ENCODE results near the gene PCDHGA1.
A peak's percentile ranks its signal among the peaks of the same experiment; 100 is the strongest.
"Not testable (repeated sequence)": the region's sequence is repeated elsewhere in the genome, so short reads cannot be mapped to it uniquely, and the experiment has no call there.

PCDHGA1 gene

DNA sequence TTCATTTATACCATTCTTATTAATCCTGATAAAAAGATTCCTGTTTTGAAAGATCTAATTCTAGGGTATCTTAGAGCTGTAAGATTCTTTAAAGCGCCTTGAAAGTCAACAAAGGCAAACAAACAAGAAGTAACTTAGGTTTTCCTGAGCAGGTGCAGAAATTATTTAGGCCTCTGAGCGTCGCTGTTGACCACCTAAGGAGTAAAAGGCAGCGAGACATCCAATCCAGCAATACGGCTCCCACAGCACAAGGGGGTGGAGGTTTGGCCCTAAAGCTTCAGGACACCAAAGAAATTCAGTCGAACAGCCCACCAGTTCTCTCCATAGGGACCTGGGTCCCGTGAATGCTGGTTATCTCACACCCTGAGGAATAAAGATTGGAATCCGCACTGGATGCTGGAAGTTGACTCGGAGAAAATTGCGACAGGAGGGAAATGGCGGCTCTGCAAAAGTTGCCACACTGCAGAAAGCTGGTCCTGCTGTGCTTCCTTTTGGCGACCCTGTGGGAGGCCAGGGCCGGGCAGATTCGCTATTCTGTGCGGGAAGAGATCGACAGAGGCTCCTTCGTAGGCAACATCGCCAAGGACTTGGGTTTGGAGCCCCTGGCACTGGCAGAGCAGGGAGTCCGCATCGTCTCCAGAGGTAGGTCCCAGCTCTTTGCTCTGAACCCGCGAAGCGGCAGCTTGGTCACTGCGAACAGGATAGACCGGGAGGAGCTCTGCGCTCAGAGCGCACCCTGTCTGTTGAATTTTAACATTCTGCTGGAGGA, 8.4 kb downstream of the PCDHGA1 start, which contains the start of gene PCDHGA2:
PCDHGA2 (plus strand) TSS at position 223 of the 769 bp plus-strand sequence.
- Histone ChIP-seq H3K4me2 (ENCODE audit: low read length) (peak within 1 kb of the TSS; percentile 27; the same call in 1 of the 2 replicates), H3K27ac (ENCODE audit: low read depth, low read length) (no peak within 1 kb of the TSS), H3K4me1 (ENCODE audit: control insufficient read depth, low read length) (peaks cover 12% of the 10 kb centered on the region)

DNA sequence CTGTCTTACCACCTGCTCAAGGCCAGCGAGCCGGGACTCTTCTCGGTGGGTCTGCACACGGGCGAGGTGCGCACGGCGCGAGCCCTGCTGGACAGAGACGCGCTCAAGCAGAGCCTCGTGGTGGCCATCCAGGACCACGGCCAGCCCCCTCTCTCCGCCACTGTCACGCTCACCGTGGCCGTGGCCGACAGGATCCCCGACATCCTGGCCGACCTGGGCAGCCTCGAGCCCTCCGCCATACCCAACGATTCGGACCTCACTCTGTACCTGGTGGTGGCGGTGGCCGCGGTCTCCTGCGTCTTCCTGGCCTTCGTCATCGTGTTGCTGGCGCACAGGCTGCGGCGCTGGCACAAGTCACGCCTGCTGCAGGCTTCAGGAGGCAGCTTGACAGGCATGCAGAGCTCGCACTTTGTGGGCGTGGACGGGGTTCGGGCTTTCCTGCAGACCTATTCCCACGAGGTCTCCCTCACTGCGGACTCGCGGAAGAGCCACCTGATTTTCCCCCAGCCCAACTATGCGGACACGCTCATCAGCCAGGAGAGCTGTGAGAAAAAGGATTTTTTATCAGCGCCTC, 10.6 kb downstream of the PCDHGA1 start:
- H3K4me3 ChIP-seq (ENCODE audit: low read length); H3K4me1 ChIP-seq (ENCODE audit: control insufficient read depth, low read length); H3K79me2 ChIP-seq (ENCODE audit: control insufficient read depth, low read length); H3K27me3 ChIP-seq (ENCODE audit: control insufficient read depth, low read length); H3K27ac ChIP-seq (ENCODE audit: low read depth, low read length); H3K36me3 ChIP-seq (ENCODE audit: control insufficient read depth, low read length); H3K4me2 ChIP-seq (ENCODE audit: low read length); H3F3A ChIP-seq (ENCODE audit: control insufficient read depth, insufficient read depth); H3K9me2 ChIP-seq (replicated peaks; ENCODE audit: control insufficient read depth, low read length); H4K20me1 ChIP-seq (ENCODE audit: control insufficient read depth, insufficient read depth, low read depth, low read length): not testable (repeated sequence)
- peaks cover 23% of the 10 kb centered on the region; the same call in 1 of the 2 replicates for H3K9me3 ChIP-seq (ENCODE audit: control insufficient read depth, insufficient read depth, low read length)

More for the DNA sequence above, 8.4 kb downstream of the PCDHGA1 start, which contains the start of gene PCDHGA2:
- Histone ChIP-seq H3K4me3 (ENCODE audit: low read length) (peak within 1 kb of the TSS; percentile 18; the same call in 1 of the 2 replicates), H3K9me2 (replicated peaks; ENCODE audit: control insufficient read depth, low read length) (no peaks in the 10 kb centered on the region), H3F3A (ENCODE audit: control insufficient read depth, insufficient read depth) (no peaks in the 10 kb centered on the region), H3K36me3 (ENCODE audit: control insufficient read depth, low read length) (no peaks in the 10 kb centered on the region), H3K79me2 (ENCODE audit: control insufficient read depth, low read length) (no peaks in the 10 kb centered on the region), H3K9me3 (ENCODE audit: control insufficient read depth, insufficient read depth, low read length) (peaks cover 20% of the 10 kb centered on the region; the same call in 1 of the 2 replicates), H4K20me1 (ENCODE audit: control insufficient read depth, insufficient read depth, low read depth, low read length) (no peaks in the 10 kb centered on the region), H3K27me3 (ENCODE audit: control insufficient read depth, low read length) (no peaks in the 10 kb centered on the region)
- TF ChIP-seq, protein P1, sequence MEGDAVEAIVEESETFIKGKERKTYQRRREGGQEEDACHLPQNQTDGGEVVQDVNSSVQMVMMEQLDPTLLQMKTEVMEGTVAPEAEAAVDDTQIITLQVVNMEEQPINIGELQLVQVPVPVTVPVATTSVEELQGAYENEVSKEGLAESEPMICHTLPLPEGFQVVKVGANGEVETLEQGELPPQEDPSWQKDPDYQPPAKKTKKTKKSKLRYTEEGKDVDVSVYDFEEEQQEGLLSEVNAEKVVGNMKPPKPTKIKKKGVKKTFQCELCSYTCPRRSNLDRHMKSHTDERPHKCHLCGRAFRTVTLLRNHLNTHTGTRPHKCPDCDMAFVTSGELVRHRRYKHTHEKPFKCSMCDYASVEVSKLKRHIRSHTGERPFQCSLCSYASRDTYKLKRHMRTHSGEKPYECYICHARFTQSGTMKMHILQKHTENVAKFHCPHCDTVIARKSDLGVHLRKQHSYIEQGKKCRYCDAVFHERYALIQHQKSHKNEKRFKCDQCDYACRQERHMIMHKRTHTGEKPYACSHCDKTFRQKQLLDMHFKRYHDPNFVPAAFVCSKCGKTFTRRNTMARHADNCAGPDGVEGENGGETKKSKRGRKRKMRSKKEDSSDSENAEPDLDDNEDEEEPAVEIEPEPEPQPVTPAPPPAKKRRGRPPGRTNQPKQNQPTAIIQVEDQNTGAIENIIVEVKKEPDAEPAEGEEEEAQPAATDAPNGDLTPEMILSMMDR (IDR thresholded peaks at IDR 0.05; ENCODE audit: low read depth, low read length, poor library complexity, severe bottlenecking): peak; percentile 61
- no peak for TF ChIP-seq EZH2phosphoT487 (IDR thresholded peaks at IDR 0.05; ENCODE audit: borderline replicate concordance, low read length)

DNA sequence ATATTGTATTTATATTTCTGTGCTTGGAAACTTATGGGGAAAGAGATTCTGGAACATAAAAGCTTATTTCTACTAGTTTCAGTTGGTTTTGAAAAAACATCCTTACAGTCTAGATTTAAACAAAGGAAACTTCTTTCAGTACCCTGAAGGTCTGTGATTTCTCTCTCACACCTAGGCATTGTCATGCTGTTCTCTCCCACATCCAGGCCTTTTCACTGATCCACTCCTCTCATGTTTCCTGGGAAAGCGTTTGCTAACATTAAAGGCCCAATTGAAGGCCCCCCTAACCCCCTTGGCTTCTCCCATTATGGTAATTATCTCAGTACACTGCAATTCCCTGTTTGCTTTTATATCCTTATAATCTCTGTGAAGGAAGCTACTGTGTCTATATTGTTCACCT, 12.5 kb downstream of the PCDHGA1 start:
- Histone ChIP-seq H3F3A (ENCODE audit: control insufficient read depth, insufficient read depth) (no peaks in the 10 kb centered on the region), H3K9me3 (ENCODE audit: control insufficient read depth, insufficient read depth, low read length) (peaks cover 23% of the 10 kb centered on the region; the same call in 1 of the 2 replicates), H3K27me3 (ENCODE audit: control insufficient read depth, low read length) (no peaks in the 10 kb centered on the region), H3K36me3 (ENCODE audit: control insufficient read depth, low read length) (no peaks in the 10 kb centered on the region), H3K4me2 (ENCODE audit: low read length) (no peak overlapping the region), H3K4me3 (ENCODE audit: low read length) (no peak overlapping the region), H4K20me1 (ENCODE audit: control insufficient read depth, insufficient read depth, low read depth, low read length) (no peaks in the 10 kb centered on the region), H3K9me2 (replicated peaks; ENCODE audit: control insufficient read depth, low read length) (no peaks in the 10 kb centered on the region), H3K27ac (ENCODE audit: low read depth, low read length) (no peak overlapping the region), H3K79me2 (ENCODE audit: control insufficient read depth, low read length) (no peaks in the 10 kb centered on the region), H3K4me1 (ENCODE audit: control insufficient read depth, low read length) (no peaks in the 10 kb centered on the region)
- TF ChIP-seq EZH2phosphoT487 (IDR thresholded peaks at IDR 0.05; ENCODE audit: borderline replicate concordance, low read length): no peak
- TF ChIP-seq, protein P1 (IDR thresholded peaks at IDR 0.05; ENCODE audit: low read depth, low read length, poor library complexity, severe bottlenecking): no peak

Data from DOHH2 (cell line).